Hepatic stellate cell (primary cell): Measurements from ENCODE around the gene LRRC66.

Experiments
- DNase-seq: peaks from one replicate; pipeline ENCODE4 v3.0.0; 2011; ENCODE audit warnings: low spot score

LRRC66 gene

DNA sequence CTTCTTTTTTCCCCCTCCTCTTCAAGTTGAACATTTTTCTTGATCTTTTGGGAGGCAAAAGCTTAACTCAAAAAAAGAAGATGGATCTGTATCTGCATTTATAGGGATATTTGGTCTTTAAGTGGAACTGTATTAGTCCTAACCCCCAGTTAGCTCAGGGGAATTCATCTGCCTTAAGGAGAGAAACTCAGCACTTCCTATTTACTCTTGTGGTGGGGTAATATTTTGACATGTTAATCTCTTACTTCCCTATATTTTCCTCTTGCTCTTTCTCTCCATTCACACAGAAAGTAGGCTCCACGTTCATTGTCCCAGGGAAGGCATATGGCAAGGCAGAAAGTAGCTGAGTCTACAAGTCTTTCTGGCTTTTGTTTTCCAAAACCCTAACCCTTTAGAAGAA is 5.3 kb downstream of the LRRC66 start:
- DNase-seq: no peak

DNA sequence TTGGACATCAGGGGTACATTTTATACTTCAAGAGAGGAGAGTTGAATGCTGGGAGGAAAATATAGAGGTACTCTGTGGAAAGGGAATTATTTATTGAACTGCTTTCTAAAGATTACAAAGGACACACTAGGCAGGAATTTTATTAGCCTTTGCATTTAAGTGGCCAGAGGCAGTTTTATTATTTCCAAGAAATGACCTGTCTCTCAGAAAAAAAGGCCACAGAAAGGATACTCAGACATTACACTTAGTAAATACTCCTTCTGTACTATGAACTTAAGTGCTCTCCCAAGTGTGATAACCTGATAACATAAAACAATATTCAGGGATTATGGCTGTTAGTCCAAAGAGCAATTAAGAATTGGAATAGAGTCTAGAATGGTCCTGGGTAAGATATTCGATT is 7.5 kb downstream of the LRRC66 start:
- DNase-seq: no peak

DNA sequence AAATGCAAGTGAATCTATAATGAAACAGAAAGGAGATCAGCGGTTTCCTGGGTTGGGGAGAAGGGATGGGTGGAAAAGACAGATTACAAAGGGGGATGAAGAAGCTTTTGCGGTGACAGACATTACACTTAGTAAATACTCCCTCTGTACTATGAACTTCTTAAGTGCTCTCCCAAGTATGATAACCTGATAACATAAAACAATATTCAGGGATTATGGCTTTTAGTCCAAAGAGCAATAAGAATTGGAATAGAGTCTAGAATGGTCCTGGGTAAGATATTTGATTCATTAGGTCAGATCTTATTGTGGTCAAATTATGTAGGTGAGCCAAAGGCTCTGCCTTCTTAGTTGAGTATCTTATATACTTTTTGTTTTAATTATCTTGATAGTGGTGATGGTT is 9.2 kb downstream of the LRRC66 start:
- DNase-seq: no peak

DNA sequence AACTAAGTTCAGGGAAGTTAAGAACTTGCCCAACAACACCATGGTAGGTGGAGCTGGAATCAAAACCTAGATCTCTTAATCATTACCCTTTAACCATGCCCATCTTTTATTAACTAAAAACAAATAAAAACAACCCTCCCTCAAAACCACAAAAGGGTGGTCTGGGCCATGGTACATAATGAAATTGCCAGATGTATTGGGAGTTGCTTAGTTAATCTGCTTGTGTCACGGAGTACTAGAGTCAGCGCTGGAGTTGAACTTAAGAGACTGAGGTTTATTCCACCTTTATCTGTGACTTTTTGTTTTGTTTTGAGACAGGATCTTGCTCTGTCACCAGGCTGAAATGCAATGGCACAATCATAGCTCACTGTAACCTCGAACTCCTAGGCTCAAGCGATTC is 13.3 kb downstream of the LRRC66 start:
- no peak for DNase-seq

DNA sequence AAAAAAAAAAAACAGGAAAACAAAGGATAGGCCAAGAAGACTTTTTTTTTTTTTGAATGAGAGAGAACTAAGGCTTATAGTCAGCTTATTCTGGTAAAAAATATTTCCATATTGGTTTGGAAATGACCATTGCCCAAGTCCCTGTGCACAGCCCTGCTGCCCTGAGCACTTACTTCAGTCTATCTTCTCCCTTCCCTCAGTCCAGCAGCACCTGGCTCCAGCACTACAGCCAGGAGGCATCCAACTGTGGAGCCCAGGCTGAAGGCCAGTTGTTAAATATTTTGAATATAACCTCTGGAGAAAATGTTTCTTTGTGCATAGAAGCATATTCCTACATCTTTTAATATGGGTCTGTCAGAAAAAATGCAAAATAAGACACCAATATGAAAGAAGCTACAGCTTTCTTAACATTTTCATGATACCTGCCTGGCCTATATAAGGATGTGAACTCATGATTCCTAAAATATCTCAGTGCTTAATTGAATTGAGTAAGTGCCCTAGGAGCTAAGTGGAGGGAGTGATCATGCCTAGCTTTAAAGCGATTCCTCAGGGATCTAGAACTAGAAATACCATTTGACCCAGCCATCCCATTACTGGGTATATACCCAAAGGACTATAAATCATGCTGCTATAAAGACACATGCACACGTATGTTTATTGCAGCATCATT is 14.4 kb downstream of the LRRC66 start:
- DNase-seq: no peak

DNA sequence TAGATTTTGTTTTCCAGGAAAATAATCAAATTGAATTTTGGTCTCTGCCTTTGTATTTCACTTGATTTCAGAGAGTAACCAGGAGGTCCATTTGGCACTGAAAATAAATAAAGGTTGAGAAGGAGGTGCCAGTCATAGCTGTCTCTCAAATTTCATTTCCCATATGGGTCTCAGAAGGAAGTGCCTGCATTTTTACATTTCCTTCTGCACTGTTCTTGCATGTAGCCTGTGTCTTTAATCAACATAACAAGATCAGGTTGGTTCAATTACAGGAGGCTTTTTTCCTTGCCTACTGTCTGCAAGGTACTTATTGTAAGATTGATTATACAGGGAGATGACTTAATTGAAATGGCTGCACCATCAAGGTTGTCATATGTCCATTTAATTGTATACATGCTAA is 15.7 kb downstream of the LRRC66 start:
- DNase-seq: no peak

DNA sequence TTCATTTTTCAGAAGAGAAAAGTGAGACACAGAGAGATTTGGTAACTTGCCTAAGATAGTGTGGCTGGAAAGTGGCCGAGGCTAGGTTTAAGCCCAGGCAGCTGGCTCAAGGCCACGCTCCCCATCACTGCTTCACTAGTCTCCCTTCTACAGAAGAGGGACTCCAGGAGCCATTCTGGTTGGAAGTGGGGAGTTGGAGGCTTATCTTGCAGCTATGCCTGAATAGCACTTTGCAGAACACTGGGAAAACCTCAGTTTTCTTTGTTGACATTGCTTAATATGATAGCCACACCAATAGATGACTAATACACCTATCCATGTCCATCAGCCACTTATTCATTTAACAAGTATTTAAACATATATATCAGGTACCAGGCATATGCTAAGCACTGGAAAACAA is 18.5 kb downstream of the LRRC66 start:
- DNase-seq: no peak

DNA sequence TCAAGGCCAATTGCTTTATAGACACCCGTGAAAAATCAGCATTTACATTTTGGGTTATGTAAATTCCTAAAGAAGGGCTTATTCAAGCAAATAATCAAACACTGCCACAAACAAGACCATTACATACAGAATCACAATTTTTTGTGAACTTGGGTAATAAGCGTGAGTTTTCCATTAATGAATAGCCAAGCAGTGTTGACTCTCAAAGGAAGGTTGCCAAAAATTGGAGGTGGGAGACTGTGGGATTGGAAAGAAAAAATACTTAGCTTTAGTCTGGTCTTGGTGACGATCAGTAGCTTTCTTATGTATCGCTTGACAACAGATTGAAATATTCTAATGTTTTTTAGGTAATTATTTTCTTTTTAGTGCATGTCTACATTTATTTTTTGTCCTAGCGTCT is 20.9 kb downstream of the LRRC66 start:
- DNase-seq: no peak

DNA sequence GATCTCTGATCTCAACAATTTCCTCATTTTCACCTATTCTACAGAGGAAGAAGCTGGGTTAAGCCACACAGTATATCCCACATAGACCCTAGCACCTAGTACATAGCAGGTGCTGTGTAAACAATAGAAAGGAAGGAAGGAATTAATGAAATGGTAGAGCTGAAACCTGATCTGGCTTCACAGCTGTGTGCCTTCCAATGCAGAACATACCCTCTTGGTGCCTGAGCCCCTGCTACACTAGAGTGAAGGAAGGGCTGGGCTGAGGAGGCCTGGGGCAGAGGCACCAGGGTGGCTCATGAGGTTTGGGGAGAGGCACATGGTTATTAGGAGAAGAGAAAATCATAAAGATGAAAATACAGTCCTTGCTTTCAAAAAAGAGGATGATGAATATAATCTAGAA is 21.3 kb downstream of the LRRC66 start:
- no peak for DNase-seq

DNA sequence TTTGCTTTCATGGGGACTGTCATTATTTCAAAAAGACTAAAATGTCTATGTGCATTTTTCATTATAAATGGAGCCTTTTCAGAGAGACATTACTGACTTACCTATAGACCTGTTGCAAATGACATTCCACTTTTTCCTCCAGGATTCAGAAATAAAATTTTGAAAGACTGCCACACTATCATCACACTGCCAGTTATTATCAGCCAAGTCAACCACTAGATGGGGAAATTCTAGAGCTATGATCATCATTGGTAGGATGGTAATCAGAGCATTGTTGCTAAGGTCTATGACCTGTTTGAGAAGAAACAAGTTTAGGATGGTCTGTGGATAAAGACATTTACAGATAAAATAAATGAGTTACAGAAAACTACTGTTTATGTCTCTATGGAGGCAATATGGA is 22.5 kb downstream of the LRRC66 start:
- DNase-seq: no peak

DNA sequence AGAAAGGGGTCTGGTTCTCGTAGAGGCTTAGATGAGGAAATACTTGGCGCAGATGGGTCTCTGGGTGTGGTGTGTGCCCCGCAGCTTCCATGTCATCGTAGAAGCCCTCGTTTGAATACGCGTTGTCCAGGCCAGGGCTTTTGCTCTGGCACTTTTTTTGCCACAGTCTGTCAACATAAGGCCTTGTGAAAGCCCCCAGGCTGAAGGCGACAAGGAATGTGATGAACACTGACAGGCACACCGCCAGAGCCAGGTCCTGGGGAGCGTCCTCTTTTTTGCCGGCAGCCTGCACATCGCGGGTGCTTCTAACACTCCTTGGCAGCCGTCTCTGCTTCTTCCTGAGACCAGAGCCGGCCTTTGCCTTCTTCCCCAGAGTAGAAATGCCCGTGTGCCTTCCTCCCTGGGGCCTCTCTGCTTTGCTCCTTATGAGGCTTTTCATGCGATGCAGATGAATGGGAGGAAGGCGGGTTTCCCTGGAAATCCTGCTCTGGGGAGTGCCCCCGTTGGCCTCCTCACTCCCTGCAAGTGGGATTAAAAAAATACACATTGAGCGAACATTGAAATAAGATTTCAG is 24.4 kb downstream of the LRRC66 start:
- DNase-seq: no peak

DNA sequence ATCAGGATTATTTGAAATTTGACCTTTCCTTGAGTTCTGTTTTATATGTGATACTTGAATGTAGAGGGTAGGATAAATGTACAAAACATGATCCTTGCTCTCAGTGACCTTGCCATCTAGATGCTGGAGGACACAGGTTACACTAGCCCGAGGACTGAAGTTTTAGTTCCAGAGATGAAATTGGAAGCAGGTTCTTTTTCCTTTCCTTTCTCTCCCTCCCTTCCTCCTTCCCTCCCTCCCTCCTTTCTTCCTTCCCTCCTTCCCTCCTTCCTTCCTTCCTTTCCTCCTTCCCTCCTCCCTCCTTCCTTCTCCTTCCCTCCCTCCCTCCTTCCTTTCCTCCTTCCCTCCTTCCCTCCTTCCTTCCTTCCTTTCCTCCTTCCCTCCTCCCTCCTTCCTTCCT is 54.3 kb downstream of the LRRC66 start:
- DNase-seq: no peak

DNA sequence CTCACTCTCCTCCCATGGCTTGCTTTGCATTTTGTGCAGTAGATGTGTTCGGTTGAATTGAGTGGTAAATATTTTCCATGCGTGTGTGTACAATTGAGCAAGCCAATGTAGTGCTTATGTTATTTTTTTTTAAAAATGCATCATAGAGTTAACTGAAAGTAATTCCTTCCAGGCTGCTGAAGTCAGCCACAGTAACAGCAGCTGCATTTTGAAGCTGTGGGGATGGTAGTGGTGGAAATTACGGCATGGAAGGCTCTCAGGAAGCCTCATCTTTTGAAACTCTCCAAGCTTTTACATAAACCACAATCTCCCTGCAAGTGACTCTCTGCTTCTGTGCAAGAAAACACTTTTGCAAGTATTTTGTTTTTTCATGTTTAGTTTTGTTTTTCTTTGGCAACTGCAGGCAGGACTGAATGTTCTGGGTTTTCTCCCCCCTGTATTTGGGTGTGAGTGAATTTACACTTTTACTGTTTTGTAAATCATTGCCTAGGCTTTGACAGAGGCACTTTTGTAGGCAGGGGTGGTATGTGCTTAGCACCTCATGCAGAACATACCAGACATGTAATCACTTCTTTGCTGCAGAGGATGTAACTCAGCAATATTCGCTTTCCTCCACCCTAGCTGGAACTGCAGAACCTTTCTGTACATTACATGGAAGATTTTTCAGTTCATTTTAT is 56.2 kb downstream of the LRRC66 start:
- DNase-seq: no peak

DNA sequence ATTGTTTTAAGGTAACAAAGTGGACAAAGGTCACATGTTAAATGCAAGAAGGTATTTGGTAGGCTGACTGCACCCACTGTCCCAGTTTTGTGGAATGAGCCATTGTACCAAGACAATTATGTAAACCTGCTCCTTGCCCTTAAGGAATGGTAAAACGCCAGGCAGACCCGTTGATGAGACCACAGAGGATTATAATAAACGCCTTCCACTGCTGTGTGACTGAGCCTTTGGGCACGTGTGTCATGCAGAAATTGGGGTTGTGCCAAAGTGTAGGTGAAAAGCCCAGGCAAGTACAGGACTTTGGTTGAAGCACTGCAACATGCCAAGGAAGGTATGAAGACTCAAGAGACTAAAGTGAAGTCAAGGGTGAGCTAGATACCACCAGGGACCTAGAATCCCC is 59.7 kb downstream of the LRRC66 start:
- DNase-seq: no peak

DNA sequence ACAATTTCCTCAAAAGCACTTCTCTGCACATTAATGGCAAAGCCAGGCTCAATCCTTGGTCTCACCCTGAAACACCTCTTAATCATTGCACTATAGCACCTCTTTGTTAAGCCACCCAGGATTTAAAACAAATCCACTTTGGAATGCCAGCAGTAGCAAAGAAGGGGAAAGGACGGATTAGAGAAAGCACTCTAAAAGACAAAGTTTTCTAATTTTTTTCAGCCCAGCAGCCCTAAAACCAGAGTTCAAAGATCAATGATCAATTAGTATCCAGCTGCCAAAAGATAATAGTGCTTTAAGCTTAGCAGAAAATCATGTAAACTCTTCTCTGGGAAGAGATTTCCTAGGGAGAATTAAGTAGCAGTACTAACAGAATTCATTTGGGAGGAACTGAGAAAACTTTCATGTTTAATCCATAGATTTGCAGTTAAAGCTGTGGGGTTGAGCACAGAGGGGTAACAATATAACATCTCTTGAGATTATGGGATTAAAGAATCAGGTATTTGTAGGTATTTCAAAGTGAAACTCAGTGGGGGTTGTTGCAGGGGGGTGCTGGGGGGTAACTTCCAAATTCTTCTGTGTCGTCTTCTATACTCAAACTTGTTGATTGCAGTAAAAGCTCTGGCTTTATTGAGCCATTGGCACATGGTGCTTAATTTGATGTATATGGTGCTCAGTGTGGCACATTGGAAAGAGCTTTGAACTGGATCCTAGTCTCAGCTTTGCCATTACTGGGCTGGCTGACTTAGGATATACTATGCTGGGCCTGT is 61.8 kb downstream of the LRRC66 start:
- DNase-seq: no peak
